Activated CD4-positive, CD25-positive, alpha-beta regulatory T cell treated with anti-CD3 and anti-CD28 coated beads, Interleukin-2, amount 50 U/mL, for 16 hours (primary cell): Measurements from ENCODE around the gene NDUFA8.

Experiments
- DNase-seq: peaks from one replicate; pipeline ENCODE4 v3.0.0-alpha.2; 2020; ENCODE audit warnings: low read depth, low spot score

Gene NDUFA8

GRCh38 chr9:122184551-122184950 lies 25.0 kb upstream of the NDUFA8 start:
- DNase-seq, result no peak

DNA sequence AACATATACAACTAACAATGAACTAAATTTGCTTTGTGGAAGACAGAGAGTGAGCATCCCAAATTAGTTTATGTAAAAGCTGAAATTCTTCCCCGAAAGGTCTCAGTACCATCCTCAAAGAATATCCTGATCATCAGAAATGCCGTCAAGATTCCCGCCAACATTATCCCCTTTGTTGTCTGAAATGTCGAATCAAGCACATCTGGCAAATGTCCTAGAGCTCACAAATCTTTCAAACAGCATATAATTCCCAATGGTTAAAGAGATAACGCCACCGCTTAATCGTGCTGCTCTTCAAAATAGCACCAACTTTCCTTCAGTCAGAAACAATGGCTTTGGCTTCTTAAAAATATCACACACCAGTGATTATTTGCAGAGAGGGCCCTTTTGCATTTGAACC lies 23.9 kb upstream of the NDUFA8 start:
- no peak for DNase-seq

DNA sequence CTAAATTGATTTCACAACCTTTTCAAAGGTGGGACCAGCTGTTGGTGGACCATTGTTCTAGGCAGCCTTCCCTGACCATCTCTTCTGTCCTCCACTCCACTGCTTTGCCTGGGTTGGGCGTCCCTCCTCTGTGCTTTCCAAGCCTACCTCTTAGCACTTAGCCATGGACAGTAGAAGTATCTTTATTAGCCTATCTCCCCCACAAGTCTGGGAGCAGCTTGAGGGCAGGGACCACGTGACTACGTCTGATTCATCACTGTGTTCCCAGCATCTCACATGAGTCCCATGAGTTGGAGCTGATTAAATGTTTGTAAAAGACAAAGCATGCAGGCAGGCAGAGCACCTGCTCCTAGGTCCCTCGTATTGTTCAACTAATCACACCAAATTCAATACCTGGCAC lies 21.1 kb upstream of the NDUFA8 start:
- DNase-seq, result no peak

DNA sequence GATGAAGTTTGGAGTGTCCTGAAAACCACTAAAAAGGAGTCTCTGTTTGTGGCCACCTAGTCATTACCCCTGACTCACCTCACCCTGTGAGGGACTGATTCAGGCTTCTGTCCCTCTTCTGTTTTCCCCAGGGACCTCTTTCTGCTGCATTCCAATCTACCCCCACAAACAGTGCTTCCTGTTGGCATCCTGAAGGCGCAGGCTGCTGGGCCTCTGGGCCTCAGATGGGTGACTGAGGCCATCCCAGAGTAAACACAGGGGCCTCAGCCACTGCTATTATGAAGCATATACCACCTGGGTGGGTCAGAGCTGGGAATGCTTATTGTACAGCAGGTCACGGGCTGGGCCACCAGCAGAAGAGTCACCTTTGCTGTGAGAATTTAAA lies 20.1 kb upstream of the NDUFA8 start:
- no peak for DNase-seq

DNA sequence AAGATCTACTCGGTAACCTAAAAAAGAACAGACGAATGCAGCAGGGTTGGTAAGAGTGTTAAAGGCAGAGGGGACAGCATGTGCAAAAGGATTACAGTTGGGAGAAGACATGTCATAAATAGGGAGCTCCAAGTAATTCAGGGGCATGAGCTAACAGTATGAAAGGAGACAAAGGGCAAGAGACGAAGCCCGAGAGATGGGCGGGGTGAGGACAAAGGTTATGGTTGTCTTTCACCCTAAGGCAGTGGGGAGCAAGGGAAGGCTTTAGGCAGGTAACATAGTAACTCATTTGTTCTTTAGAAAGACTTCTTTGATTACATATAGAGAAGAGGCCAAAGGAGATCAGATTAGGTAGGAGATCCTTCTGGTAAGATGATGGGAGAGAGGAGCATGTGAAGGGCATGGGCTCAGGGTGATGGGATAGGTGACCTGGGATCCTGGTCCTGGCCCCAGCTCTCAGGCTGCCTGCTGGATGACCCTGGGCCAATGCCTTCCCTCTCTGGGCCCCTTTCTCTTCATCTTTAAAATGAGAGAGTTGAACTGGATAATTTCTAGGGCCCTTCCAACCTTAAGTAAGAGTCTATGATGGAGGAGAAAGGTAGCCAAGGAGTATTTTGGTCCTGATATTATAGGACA lies 19.6 kb upstream of the NDUFA8 start:
- DNase-seq, result no peak

GRCh38 chr9:122176916-122177315 lies 17.3 kb upstream of the NDUFA8 start:
- DNase-seq, result no peak

DNA sequence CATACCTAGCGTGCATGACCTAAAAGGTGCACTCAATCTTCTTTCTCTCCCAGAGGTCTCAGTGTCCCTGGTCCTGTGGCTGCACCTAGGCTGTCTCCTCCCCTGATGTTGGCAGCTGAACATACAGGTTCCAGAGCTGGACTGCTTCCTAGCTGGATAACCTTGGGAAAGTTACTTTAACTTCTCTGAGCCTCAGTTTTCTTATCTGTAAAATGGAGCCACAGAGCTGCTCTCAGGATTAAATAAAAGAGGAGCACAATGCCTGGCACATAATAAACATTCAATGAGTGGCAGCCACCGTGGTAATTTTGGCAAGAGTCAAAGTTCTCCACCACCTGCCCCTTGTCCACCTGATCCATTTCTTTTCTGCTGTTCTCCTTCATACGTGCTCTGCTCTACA lies 14.1 kb upstream of the NDUFA8 start:
- no peak for DNase-seq

- no peak for DNase-seq
Measured at GRCh38 chr9:122172131-122172530, 12.6 kb upstream of the NDUFA8 start.

GRCh38 chr9:122168356-122168755 lies 8.8 kb upstream of the NDUFA8 start:
- DNase-seq, result no peak

- no peak for DNase-seq
Measured at GRCh38 chr9:122164286-122164685, 4.7 kb upstream of the NDUFA8 start.

DNA sequence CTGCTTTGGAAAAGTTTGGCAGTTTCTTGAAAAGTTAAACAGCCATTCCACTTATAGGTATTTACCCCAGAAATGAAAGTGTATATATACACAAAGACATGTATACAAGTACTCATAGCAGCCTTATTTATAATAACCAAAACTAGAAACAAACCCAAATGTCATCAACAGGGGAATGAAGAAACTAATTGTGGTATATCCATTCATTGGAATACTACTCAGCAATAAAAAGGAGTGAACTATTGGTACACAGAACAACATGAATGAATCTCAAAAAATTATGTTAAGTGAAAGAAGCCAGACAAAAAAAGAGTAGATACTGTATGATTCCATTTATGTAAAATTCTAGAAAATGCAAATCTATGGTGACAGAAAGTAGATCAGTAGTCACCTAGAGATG lies 2.8 kb upstream of the NDUFA8 start:
- DNase-seq, result no peak

DNA sequence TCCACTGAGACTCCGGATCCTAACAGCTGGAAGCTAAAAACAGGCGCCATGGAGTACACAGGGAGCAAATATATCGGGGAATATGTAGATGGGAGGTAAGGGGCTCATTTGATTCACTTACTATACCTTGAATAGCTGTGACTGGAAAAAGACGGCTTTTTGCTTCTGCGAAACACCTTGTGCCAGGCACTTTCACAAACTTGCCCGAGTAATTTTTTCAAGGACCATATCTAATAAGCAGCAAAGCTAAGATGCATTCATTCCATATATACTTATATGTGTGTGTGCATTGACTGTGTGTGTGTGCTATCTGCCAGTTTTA lies 307 bp upstream of the NDUFA8 start:
- DNase-seq, result no peak

DNA sequence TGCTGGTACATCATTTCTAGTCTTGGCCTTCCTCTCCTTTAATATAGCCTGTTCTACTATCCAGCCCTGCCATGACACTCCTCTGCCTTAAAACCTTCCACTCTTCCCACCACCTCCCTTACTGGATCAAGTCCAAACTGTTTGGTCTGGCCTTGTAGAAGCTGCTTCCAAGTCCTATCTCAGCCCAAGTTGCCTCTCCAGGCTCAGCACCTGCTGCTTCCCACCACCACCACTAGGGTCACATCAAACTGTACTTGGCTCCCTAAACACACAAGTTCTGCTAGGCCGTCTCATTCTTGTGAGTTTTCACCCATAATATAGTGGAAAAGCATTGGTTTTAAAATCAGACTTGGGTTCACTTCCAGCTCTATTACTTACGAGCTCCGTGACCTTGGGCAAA lies 1.4 kb downstream of the NDUFA8 start:
- DNase-seq, result no peak

- DNase-seq, result no peak
Measured at GRCh38 chr9:122155796-122156195, 3.8 kb downstream of the NDUFA8 start.

GRCh38 chr9:122151267-122151828 lies 8.2 kb downstream of the NDUFA8 start:
- no peak for DNase-seq

DNA sequence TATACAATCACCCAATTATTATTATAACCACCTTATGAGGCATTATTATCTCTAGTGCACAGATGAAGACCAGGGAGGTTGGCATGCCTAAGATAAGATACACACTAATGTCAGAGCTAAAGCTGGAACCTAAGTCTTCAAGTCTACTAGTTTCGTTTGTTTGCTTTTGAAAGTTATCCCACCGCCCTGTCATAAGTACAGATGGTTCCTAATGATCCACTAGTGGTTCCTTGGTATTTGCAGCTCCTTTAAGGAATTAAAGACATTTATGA lies 14.1 kb downstream of the NDUFA8 start:
- no peak for DNase-seq

DNA sequence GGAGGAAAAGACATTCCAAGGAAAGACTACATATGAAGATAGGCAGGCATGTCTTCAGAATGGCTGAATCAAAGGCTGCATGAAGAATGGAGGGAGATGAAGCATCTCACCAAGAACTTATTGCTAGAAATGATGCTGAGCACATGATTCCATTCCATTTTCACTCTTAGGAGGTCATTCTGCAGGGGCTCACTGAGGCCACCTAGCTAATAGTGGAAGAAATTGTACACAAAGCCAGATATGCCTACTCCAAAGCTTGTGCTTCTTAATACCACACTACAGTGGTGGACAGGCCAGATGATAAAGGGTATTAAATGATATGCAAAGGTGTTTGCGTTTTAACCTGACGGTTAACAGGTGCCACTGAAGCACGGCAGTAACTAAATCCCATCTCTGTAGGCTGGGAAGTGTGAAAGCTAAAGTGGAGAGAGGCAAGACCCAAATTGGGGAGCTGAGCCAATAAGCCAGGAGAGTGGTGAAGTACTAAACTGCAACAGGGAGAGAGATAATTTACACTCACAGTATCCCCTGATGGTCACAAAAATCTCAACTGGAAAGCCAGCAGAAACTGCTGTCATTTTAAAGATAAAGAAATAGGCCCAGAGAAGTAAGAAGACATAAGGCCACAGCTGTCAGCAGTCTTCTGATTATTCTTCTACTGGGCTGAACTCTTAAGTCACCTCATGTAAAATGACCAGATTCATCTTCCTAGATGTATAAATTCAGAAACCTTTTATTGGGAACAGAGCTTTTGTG lies 14.6 kb downstream of the NDUFA8 start:
- DNase-seq, result no peak

- no peak for DNase-seq
Measured at GRCh38 chr9:122143876-122144405, 15.6 kb downstream of the NDUFA8 start.

DNA sequence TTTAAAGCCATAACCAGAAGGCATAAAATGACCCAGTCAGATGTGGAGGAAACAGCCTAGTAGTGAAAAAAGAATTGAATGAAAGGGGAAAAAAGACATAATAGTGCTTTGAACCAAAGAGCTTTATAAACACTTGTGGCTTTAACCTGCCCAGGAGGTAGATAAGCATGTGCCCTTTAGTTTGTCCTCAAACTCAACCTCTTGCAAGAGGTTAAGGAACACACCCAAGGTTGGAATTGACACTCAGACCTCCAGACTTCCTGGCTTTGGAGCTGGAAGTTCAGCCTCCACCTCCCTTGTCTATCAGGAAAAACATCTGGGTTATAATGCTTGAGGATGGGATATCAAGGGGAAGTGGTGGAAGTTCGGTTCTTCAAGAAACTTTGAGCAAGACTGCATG lies 16.3 kb downstream of the NDUFA8 start:
- DNase-seq, result no peak

GRCh38 chr9:122141671-122142070 lies 17.9 kb downstream of the NDUFA8 start:
- no peak for DNase-seq

DNA sequence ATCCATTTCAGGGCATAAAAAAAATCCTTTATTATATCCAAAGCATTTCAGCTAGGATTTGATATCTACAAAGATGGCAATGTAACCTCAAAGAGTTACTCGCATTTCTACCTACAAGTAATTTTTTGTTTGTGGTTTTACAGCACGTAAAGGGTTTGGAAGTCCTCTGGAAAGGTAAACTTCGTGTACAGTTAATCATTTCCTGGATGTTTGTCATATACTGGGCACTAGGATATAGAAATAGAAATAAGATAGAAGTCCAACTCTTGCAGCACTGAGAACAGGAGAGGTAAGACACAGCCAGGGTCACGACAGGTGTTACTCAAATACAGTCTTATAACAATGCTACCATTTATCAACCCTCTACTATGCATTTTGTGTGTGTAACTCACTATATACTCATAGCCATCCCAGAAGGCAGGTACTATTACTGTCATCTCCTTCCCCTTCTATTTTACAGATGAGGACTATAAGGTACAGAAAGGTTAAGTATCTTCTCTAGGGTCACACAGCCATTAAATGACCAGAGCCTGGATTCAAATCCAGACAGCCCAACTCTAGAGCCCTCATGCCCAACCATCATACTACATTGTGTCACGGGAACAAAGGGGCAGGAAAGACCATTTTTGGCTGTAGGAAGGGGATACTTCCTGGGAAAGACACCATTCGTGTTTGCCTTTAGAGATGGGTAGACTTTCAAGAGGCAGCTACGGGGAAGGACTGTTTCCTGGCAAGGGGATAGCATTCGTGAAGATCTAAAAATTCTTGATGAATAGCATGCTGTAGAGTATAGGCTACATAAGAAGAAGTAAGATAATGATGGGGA lies 19.0 kb downstream of the NDUFA8 start:
- no peak for DNase-seq

- DNase-seq, result no peak
Measured at GRCh38 chr9:122138560-122139268, 20.9 kb downstream of the NDUFA8 start.
